GM19099 (cell line): ENCODE measurements around the gene FOXL3.

Source experiments
- POLR2A ChIP-seq: IDR thresholded peaks from 3 replicates; pipeline ENCODE4 v1.6.1; 2011; ENCODE audit warnings: low read depth; ENCODE audit not compliant: insufficient read length; ENCODE audit errors: extremely low read depth

The FOXL3 gene

GRCh38 chr7:330511-331230, 40.7 kb downstream of the FOXL3 start:
- no peak for TF ChIP-seq POLR2A

GRCh38 chr7:332020-332517, 42.1 kb downstream of the FOXL3 start:
- no peak for TF ChIP-seq POLR2A

- TF ChIP-seq POLR2A: no peak
Measured at GRCh38 chr7:332646-333392, 42.8 kb downstream of the FOXL3 start.

- no peak for TF ChIP-seq POLR2A
Measured at GRCh38 chr7:333393-333764, 43.4 kb downstream of the FOXL3 start.

GRCh38 chr7:334618-335357, 44.8 kb downstream of the FOXL3 start:
- no peak for TF ChIP-seq POLR2A

- no peak for TF ChIP-seq POLR2A
Measured at GRCh38 chr7:335358-336148, 45.6 kb downstream of the FOXL3 start.

GRCh38 chr7:336810-337566, 47.0 kb downstream of the FOXL3 start:
- no peak for TF ChIP-seq POLR2A

- no peak for TF ChIP-seq POLR2A
Measured at GRCh38 chr7:337567-337951, 47.6 kb downstream of the FOXL3 start.

GRCh38 chr7:338295-339061, 48.5 kb downstream of the FOXL3 start:
- no peak for TF ChIP-seq POLR2A

- no peak for TF ChIP-seq POLR2A
Measured at GRCh38 chr7:339062-339342, 49.0 kb downstream of the FOXL3 start.

- TF ChIP-seq POLR2A: no peak
Measured at GRCh38 chr7:339696-340095, 49.7 kb downstream of the FOXL3 start.

GRCh38 chr7:340200-340937, 50.4 kb downstream of the FOXL3 start:
- TF ChIP-seq POLR2A: no peak
